Measurements from ENCODE around the gene UBE3D. TPM values are rescaled to one million over a fixed set of nuclear protein-coding genes. Genes with fewer than 3 reads are reported as not detected.
"Not testable (repeated sequence)": the region's sequence is repeated elsewhere in the genome, so short reads cannot be mapped to it uniquely, and the experiment has no call there.

UBE3D gene
- total RNA-seq, 3 donors from 2014 or later: 9.7 to 11.6 (median 10.4) TPM

DNA sequence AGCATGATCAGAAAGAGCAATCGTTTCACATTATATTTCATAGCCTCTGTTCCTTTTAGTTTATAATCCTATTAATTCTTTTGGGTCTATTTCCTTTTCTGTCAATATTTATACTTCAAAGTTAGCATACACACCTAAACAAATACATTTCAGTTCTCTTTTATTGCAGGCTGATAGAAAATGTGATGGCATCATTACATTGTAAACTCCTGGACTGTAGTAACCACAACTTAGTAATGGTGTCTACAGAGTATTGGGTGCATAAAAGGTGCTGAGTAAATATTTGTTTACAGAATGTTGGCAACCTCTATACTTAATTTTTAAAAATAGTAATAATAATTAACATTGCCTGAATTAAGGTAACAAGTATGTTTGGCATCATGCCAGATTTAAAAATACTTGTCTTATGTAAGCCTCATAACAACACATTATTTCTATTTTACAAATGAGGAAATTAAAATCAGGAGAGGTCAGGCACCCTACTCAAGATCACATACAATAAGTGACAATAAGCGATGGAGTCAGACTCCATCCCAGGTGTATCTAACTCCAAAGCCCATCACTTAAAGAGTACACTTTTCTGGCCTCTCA lies 195.0 kb downstream of the UBE3D start:
- no peaks in the 10 kb centered on the region for H3K27me3 Mint-ChIP-seq (ENCODE audit: low read depth)
- H3K9me3 Mint-ChIP-seq: no peaks in the 10 kb centered on the region
- no peaks in the 10 kb centered on the region for H3K4me1 Mint-ChIP-seq (ENCODE audit: low read depth)
- no peak for ATAC-seq
- no peaks in the 10 kb centered on the region for H3K36me3 Mint-ChIP-seq (ENCODE audit: insufficient read depth)
- no peak overlapping the region for H3K4me3 Mint-ChIP-seq
- no peak for DNase-seq

DNA sequence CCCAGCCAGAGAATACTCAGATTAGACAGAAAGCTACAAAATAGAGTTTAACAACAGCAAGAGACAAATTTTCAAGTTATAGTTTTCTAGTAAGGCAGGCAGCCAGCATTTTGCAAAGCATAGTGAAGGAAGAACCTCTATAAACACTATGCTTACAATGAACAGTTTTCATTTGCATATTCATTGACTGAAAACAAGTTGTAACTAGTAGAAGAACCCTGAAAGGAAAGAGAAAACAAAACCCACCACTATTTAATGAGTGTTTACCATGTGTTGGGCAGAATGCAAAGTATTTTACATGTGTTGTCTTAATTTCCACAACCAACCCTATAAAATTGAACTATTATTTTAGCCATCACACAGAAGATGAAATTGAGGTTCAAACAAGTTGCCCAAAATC lies 196.1 kb downstream of the UBE3D start:
- no peak overlapping the region for H3K4me3 Mint-ChIP-seq
- no peak for DNase-seq
- ATAC-seq: no peak
- no peaks in the 10 kb centered on the region for H3K4me1 Mint-ChIP-seq (ENCODE audit: low read depth)
- no peaks in the 10 kb centered on the region for H3K27me3 Mint-ChIP-seq (ENCODE audit: low read depth)
- no peaks in the 10 kb centered on the region for H3K9me3 Mint-ChIP-seq
- no peaks in the 10 kb centered on the region for H3K36me3 Mint-ChIP-seq (ENCODE audit: insufficient read depth)

DNA sequence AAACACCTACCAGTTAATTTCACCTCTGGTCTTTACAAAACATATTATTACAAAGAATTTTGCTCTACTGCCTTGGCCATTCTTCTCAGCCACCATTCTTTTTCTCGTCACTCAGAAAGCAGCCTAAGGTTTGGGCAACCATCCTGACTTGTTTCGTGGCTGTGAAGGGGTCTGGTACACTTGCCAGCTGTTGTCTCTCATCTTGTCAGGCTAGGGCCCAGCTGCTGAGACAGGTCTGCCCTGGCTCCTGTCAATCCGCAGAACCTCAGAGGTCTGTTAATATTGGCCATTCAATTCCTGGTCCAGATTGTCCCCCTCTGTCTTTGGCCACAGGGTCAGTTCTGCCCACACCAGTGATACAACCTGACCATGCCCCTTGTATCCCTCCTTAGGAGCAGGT lies 197.7 kb downstream of the UBE3D start:
- H3K9me3 Mint-ChIP-seq: peaks cover 6% of the 10 kb centered on the region
- H3K27me3 Mint-ChIP-seq (ENCODE audit: low read depth): no peaks in the 10 kb centered on the region

DNA sequence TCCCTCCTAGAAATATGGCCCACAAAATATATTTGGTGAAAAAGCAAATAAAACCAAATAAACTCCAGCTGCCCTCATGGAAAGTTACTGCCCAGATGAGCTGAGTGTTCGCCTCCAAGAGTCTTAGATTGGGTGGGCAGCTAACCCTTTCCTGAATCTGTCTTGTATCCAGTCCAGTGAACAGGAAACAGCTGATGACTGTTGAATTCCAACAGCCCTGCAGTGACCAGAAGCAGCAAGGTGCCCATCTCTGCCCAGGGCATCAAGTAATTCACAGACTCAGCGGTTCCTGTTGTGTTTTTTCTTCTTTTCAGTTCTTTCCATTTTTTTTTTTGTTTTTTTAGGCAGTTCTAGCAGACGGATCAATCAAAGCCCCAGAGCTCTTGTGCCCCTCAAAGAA lies 199.2 kb downstream of the UBE3D start:
- DNase-seq (no peak), ATAC-seq (no peak)
- peaks cover 6% of the 10 kb centered on the region for H3K9me3 Mint-ChIP-seq
- H3K4me3 Mint-ChIP-seq: no peak overlapping the region
- H3K27me3 Mint-ChIP-seq (ENCODE audit: low read depth): no peaks in the 10 kb centered on the region
- no peaks in the 10 kb centered on the region for H3K36me3 Mint-ChIP-seq (ENCODE audit: insufficient read depth)
- no peaks in the 10 kb centered on the region for H3K4me1 Mint-ChIP-seq (ENCODE audit: low read depth)

More for the DNA sequence above, 197.7 kb downstream of the UBE3D start:
- DNase-seq: no peak
- no peaks in the 10 kb centered on the region for H3K4me1 Mint-ChIP-seq (ENCODE audit: low read depth)
- no peak for ATAC-seq
- no peaks in the 10 kb centered on the region for H3K36me3 Mint-ChIP-seq (ENCODE audit: insufficient read depth)
- no peak overlapping the region for H3K4me3 Mint-ChIP-seq

DNA sequence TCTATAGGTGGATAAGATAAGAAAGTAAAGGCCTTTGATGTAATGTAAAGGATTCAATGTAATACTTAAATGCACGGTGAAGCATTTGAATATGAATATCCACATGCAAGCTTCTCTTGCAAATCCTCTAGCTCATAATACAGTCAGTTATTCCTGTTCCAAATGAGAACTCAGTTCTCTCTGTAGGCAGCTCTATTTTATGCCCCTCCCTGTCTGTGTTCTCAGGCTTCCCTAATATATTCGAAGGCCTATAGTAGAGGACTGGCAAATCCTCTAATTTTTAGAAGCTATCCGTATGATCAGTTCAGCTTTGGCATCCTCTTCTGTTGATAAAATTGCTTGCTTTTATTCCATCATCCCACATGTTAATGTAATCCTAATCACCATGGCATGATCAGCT lies 200.2 kb downstream of the UBE3D start:
- H3K9me3 Mint-ChIP-seq: peaks cover 6% of the 10 kb centered on the region

DNA sequence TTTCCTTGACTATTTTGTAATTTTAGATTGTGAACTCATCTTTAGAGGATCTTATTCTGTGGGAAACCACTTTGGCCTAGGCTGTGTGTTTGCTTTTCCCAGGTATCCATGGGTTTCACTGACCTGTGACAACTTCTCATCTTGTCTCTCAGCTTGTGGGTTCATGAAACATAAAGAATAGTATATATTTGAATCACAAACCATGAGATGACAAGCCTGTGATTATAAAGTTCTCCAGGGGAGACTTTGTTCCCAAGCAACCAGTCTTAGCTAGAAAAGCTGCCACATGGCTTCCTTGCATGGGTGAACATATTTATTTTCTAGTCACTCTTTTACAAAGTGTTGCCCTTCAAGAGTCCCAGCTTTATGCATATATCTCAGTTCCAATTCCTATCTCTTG lies 201.9 kb downstream of the UBE3D start:
- Mint-ChIP-seq H3K36me3 (ENCODE audit: insufficient read depth) (no peaks in the 10 kb centered on the region), H3K4me1 (ENCODE audit: low read depth) (no peaks in the 10 kb centered on the region), H3K4me3 (no peak overlapping the region), H3K9me3 (peaks cover 6% of the 10 kb centered on the region), H3K27me3 (ENCODE audit: low read depth) (no peaks in the 10 kb centered on the region)
- ATAC-seq: no peak
- no peak for DNase-seq

More for the DNA sequence above, 200.2 kb downstream of the UBE3D start:
- Mint-ChIP-seq H3K27me3 (ENCODE audit: low read depth) (no peaks in the 10 kb centered on the region), H3K36me3 (ENCODE audit: insufficient read depth) (no peaks in the 10 kb centered on the region), H3K4me3 (no peak overlapping the region), H3K4me1 (ENCODE audit: low read depth) (no peaks in the 10 kb centered on the region)
- DNase-seq: no peak
- no peak for ATAC-seq

DNA sequence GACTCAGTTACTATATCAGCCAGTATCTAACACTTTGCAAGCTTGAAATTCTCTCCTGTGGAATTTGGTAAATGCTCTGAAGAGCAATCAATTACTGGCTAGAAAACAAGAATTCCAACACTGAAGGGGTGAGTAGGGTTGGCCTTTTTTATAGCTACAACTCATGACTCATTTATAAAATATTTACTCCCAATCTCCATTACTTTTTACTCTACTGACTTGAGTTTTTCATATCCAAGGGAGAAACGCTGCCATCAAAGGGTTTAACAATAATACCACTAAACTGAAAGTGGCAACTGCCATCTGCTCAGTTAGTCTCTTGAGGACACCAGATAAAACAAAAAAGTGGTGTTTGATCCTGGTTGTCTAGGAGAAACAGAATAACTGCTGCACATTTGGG lies 203.1 kb downstream of the UBE3D start:
- Mint-ChIP-seq H3K4me1 (ENCODE audit: low read depth) (no peaks in the 10 kb centered on the region), H3K4me3 (no peak overlapping the region), H3K27me3 (ENCODE audit: low read depth) (no peaks in the 10 kb centered on the region), H3K9me3 (peaks cover 6% of the 10 kb centered on the region), H3K36me3 (ENCODE audit: insufficient read depth) (no peaks in the 10 kb centered on the region)
- ATAC-seq (no peak), DNase-seq (no peak)

DNA sequence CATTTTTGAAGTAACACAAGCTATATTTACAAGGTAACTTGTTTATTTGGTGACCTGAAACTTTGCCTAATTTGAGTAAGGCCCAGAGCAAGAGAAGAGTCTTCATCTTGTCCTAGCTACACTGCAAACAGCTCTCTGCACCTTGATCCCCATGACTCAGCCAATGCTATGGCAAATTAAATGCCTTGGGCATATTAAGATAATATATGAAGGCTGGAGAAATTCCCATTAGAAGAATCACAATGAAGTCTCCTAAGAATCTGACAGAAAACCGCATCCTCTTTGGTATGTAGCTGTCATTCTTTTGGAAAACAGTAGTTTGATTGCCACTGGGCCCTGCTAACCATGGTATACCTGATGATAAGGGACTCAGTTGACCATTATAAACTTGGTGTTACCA lies 204.5 kb downstream of the UBE3D start:
- Mint-ChIP-seq H3K4me3 (no peak overlapping the region), H3K27me3 (ENCODE audit: low read depth) (no peaks in the 10 kb centered on the region), H3K4me1 (ENCODE audit: low read depth) (no peaks in the 10 kb centered on the region), H3K9me3 (peaks cover 6% of the 10 kb centered on the region), H3K36me3 (ENCODE audit: insufficient read depth) (no peaks in the 10 kb centered on the region)
- DNase-seq: no peak
- ATAC-seq: no peak

DNA sequence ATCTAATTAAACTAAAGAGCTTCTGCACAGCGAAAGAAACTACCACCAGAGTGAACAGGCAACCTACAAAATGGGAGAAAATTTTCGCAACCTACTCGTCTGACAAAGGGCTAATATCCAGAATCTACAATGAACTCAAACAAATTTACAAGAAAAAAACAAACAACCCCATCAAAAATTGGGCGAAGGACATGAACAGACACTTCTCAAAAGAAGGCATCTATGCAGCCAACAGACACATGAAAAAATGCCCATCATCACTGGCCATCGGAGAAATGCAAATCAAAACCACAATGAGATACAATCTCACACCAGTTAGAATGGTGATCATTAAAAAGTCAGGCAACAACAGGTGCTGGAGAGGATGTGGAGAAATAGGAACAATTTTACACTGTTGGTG lies 209.6 kb downstream of the UBE3D start:
- not testable (repeated sequence) for H3K9me3 Mint-ChIP-seq; H3K4me3 Mint-ChIP-seq; ATAC-seq; H3K27me3 Mint-ChIP-seq (ENCODE audit: low read depth); DNase-seq; H3K4me1 Mint-ChIP-seq (ENCODE audit: low read depth); H3K36me3 Mint-ChIP-seq (ENCODE audit: insufficient read depth)

DNA sequence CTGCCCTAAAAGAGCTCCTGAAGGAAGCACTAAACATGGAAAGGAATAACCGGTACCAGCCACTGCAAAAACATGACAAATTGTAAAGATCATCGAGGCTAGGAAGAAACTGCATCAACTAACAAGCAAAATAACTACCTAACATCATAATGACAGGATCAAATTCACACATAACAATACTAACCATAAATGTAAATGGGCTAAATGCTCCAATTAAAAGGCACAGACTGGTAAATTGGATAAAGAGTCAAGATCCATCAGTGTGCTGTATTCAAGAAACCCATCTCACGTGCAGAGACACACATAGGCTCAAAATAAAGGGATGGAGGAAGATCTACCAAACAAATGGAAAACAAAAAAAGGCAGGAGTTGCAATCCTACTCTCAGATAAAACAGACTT lies 212.7 kb downstream of the UBE3D start:
- ATAC-seq; H3K27me3 Mint-ChIP-seq (ENCODE audit: low read depth); H3K9me3 Mint-ChIP-seq; DNase-seq; H3K4me1 Mint-ChIP-seq (ENCODE audit: low read depth); H3K36me3 Mint-ChIP-seq (ENCODE audit: insufficient read depth); H3K4me3 Mint-ChIP-seq: not testable (repeated sequence)

DNA sequence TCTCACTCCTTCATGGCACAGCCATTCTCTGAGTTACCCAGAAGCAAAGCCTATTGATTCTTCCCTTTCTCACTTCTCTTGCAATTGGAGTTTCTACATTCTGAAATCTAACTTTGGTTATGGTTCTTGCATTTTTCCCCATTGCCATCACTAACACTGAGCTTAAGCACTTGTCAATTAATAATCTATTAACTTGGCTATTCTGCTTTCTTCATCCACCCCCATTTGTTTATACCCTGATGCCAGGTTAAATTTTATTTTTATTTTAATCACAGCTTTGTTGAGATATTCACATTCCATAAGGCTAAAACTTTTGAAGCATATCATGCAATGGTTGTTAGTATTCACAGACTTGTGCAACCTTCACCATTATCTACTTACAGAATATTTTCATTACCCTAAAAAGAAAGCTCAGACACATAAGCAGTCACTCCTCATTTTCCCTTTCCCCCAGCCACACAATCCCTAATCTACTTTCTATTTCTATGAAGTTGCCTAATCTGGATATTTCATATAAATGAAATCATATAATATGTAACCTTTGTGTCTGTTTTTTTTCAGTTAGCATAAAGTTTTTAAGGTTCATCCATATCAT lies 222.3 kb downstream of the UBE3D start:
- H3K27me3 Mint-ChIP-seq (ENCODE audit: low read depth): peaks cover 3% of the 10 kb centered on the region
- DNase-seq (no peak), ATAC-seq (no peak)
- no peak overlapping the region for H3K4me3 Mint-ChIP-seq
- no peaks in the 10 kb centered on the region for H3K9me3 Mint-ChIP-seq
- no peaks in the 10 kb centered on the region for H3K4me1 Mint-ChIP-seq (ENCODE audit: low read depth)
- no peaks in the 10 kb centered on the region for H3K36me3 Mint-ChIP-seq (ENCODE audit: insufficient read depth)

DNA sequence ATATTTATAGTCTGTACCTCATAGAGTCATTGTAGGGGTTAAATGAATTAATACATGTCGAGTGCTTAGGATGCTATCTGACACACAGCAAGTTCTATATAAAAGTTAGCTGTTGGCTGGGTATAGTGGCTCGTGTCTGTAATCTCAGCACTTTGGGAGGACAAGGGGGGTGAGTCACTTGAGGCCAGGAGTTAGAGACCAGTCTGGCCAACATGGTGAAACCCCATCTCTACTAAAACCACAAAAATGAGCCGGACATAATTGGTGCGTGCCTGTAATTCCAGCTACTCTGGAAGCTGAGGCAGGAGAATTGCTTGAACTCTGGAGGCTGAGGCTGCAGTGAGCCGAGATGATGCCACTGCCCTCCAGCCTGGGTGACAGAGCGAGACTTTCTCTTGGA lies 222.9 kb downstream of the UBE3D start:
- Mint-ChIP-seq H3K4me1 (ENCODE audit: low read depth) (no peaks in the 10 kb centered on the region), H3K27me3 (ENCODE audit: low read depth) (peaks cover 3% of the 10 kb centered on the region), H3K4me3 (no peak overlapping the region), H3K9me3 (no peaks in the 10 kb centered on the region), H3K36me3 (ENCODE audit: insufficient read depth) (no peaks in the 10 kb centered on the region)
- DNase-seq: no peak
- no peak for ATAC-seq

Other genes with a start within 250 kb of the UBE3D start
- 1 to 10 TPM; 5.3 to 7.2 (median 6.9) TPM for gene DOP1A, start 1.8 kb upstream of the UBE3D start, total RNA-seq
- 10 to 100 TPM; 13.6 to 14.9 (median 14.2) TPM for gene PGM3, start 127.4 kb upstream of the UBE3D start, total RNA-seq
- gene RWDD2A, start 127.5 kb upstream of the UBE3D start, total RNA-seq: under 1 TPM; 0.65 to 0.92 (median 0.68) TPM

Data from activated T-cell treated with anti-CD3 and anti-CD28 coated beads, Interleukin-2, amount 50 U/mL, for 4 hours (primary cell).